Measurements from ENCODE around the gene ITSN2. TPM values are rescaled to one million over a fixed set of nuclear protein-coding genes. Genes with fewer than 3 reads are reported as not detected.

ITSN2 gene
- total RNA-seq, 1 donor from 2014 or later: 19.6 TPM

DNA sequence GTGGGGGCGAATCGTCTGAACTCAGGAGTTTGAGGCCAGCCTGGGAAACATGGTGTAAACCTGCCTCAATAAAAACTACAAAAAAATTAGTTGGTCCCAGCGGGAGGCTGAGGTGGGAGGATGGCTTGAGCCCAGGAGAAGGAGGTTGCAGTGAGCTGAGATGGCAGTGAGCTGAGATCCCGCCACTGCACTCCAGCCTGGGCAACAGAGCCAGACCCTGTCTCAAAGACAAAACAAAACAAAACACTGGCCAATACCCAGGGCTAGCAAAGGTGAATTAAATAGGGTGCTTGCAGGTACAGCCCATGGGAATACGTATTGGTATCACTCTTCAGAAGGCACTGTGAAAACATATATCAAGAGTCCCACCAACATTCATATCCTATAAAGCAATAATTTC lies 7.0 kb downstream of the ITSN2 start:
- no peak for TF ChIP-seq CTCF (IDR thresholded peaks at IDR 0.05; ENCODE audit: unreplicated experiment)
- Mint-ChIP-seq H3K36me3 (peaks cover 3% of the 10 kb centered on the region), H3K27me3 (ENCODE audit: low read depth) (no peaks in the 10 kb centered on the region), H3K9me3 (peaks cover 11% of the 10 kb centered on the region), H3K4me3 (no peak overlapping the region), H3K27ac (no peak overlapping the region), H3K4me1 (peaks cover 8% of the 10 kb centered on the region)
- no peak for DNase-seq (ENCODE audit: low spot score in 2 of 2, unreplicated experiment in 2 of 2)

DNA sequence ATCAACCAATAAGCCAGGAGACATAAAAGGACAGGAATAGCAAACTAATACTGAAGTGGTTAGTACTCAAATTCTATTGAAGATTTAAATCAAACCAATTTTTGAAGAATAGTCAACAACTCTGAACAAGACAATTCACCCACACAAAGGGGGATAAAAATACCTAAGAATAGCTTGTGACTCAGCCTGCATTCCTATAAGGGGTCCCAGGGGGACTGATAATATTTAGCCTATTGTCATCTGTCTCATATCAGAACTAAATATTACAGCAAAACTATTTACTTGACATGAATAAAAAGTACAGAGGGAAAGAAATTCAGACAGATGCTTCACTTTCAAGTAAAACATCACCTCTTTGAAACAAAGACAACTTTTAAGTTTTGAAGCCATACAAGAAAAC lies 7.7 kb downstream of the ITSN2 start:
- peaks cover 11% of the 10 kb centered on the region for H3K9me3 Mint-ChIP-seq
- no peak for TF ChIP-seq CTCF (IDR thresholded peaks at IDR 0.05; ENCODE audit: unreplicated experiment)
- no peak overlapping the region for H3K4me3 Mint-ChIP-seq
- no peak overlapping the region for H3K27ac Mint-ChIP-seq
- H3K4me1 Mint-ChIP-seq: peaks cover 6% of the 10 kb centered on the region
- peaks cover 3% of the 10 kb centered on the region for H3K36me3 Mint-ChIP-seq
- no peaks in the 10 kb centered on the region for H3K27me3 Mint-ChIP-seq (ENCODE audit: low read depth)
- no peak for DNase-seq (ENCODE audit: low spot score in 2 of 2, unreplicated experiment in 2 of 2)

- Mint-ChIP-seq H3K27ac (no peak overlapping the region), H3K36me3 (peaks cover under 1% of the 10 kb centered on the region), H3K4me3 (no peak overlapping the region), H3K27me3 (ENCODE audit: low read depth) (no peaks in the 10 kb centered on the region), H3K9me3 (peaks cover 11% of the 10 kb centered on the region), H3K4me1 (peaks cover 6% of the 10 kb centered on the region)
- no peak for DNase-seq (ENCODE audit: low spot score in 2 of 2, unreplicated experiment in 2 of 2)
- TF ChIP-seq CTCF (IDR thresholded peaks at IDR 0.05; ENCODE audit: unreplicated experiment): no peak
Observed at GRCh38 chr2:24351981-24352380, 8.4 kb downstream of the ITSN2 start.

DNA sequence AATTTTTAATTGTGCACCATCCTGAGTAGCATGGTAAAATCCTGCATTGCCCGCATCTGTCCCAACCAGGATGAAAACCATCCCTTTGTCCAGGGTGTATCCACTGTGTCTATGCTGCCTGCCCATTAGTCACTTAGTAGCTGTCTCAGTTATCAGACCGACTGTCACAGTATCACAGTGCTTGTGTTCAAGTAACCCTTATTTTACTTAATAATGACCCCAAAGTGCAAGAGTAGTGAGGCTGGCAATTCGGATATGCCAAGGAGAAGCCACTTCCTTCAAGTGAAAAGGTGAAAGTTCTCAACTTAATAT lies 8.8 kb downstream of the ITSN2 start:
- peaks cover 11% of the 10 kb centered on the region for H3K9me3 Mint-ChIP-seq
- H3K4me1 Mint-ChIP-seq: peaks cover 6% of the 10 kb centered on the region
- H3K36me3 Mint-ChIP-seq: no peaks in the 10 kb centered on the region
- no peak overlapping the region for H3K27ac Mint-ChIP-seq
- no peak for TF ChIP-seq CTCF (IDR thresholded peaks at IDR 0.05; ENCODE audit: unreplicated experiment)
- no peak overlapping the region for H3K4me3 Mint-ChIP-seq
- no peak for DNase-seq (ENCODE audit: low spot score in 2 of 2, unreplicated experiment in 2 of 2)
- H3K27me3 Mint-ChIP-seq (ENCODE audit: low read depth): no peaks in the 10 kb centered on the region

DNA sequence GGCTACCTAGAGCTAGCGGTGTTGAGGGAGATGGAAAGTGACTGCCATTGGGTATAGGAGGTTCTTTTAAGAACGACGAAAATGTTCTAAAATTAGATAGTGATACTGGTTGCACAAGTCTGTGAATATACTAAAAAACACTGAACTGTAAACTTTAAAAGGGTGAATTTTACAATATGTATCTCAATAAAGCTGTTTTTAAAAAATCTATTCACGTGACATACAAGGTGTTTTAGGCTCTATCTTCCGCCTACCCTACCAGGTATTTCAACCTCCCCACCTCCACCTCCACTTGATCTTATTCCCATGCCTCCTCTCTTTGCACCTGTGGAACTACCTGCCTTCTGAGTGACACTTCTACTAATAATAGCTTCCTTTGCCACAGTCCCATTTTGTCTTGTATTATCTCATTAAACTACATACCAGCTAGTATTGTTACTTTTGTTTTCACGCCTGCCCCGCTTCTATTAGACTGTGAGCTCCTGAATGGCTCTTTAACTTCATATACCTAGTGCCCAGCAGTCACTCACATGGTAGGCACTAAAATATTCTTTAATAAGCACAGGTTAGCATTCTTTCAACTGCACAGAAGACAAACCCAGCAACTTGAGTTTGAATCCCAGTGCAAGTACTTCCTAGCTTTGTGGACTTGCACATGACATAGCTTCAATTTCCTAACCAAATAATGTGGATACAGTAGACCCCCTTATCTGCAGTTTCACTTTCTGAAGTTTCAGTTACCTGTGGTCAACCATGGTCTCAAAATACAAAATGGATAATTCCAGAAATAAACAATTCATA lies 9.3 kb downstream of the ITSN2 start:
- TF ChIP-seq CTCF (IDR thresholded peaks at IDR 0.05; ENCODE audit: unreplicated experiment): no peak
- Mint-ChIP-seq H3K9me3 (peaks cover 11% of the 10 kb centered on the region), H3K27me3 (ENCODE audit: low read depth) (no peaks in the 10 kb centered on the region), H3K36me3 (no peaks in the 10 kb centered on the region), H3K27ac (no peak overlapping the region), H3K4me3 (no peak overlapping the region), H3K4me1 (peaks cover 6% of the 10 kb centered on the region)
- DNase-seq (ENCODE audit: low spot score in 2 of 2, unreplicated experiment in 2 of 2): no peak
